NCI-H82 treated with DMSO at 0.1 percent for 48 hours (cell line): ENCODE results near the gene CITED4.
"Not testable (repeated sequence)": the region's sequence is repeated elsewhere in the genome, so short reads cannot be mapped to it uniquely, and the experiment has no call there.

ENCODE experiments used
- DNase-seq: peaks from one replicate; lab custom pipeline; 2025; ENCODE audit not compliant: unreplicated experiment; lab: John Stamatoyannopoulos, UW

The CITED4 gene

DNA sequence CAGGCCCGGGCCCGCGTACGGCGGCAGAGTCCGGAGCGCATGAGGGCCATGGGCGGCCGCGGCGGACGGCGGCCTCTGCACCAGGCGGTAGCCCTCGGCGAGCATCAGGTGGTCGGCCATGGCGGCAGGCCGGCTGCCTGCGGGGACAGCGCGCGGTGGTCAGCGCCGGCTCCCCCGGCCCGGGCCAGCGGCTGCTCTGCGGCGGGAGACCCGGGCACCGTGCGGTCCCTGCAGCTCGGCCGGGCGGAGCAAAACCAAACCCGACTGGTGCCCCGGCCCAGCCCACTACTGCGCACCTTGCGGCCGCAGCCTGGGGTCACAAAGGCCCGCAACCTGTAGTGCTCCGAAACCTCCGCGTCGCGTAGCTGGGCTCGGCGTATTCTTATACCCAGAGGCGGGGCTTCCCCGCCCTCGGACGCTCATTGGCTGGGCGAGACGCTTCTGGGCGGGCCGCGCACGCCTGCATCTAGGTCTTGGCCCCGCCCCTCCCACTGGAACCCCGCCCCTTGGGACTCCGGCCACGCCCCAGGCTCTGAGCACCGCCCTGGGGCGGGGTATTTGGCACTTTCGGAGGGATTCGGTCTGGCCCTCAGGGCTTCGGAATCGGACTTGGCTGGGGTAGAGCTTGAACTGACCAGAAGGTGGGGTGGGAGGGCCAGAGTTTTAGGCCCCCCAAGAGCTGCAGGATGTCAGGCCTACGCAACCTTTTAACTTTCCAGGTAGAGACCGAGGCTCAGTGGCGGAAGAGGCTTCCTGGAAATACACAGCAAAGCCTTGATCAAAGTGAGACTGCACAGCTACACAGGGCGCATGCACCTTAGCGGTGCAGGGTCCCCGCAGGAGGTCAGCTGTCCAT, at the start of gene CITED4:
TSS of gene CITED4 (minus strand) at position 356 of the 856 bp plus-strand sequence. CDS start at position 120, 236 bp downstream.
- DNase-seq, result peak; percentile 87

DNA sequence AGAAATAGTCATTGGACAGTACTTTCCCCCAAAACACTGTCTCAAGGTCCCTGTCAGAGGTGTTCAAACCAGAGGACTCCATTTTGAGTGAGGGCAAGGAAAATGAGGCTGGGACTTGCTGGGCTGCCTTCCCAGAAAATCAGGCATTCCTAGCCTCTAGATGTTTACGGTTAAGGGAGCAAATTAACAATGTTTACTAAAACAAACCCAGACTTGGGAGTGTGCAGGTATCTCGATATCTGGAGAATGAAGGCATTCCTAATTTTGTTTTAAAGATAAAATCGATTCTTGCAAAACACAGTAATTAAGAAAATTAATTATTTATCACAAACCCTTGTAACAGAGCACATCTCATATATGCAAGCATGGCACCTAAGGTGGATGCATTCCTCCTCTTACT, 48.9 kb upstream of the CITED4 start:
- DNase-seq, result no peak

GRCh38 chr1:40909281-40909680, 47.1 kb upstream of the CITED4 start:
- DNase-seq, result no peak

GRCh38 chr1:40908350-40908749, 46.2 kb upstream of the CITED4 start:
- DNase-seq, result no peak

DNA sequence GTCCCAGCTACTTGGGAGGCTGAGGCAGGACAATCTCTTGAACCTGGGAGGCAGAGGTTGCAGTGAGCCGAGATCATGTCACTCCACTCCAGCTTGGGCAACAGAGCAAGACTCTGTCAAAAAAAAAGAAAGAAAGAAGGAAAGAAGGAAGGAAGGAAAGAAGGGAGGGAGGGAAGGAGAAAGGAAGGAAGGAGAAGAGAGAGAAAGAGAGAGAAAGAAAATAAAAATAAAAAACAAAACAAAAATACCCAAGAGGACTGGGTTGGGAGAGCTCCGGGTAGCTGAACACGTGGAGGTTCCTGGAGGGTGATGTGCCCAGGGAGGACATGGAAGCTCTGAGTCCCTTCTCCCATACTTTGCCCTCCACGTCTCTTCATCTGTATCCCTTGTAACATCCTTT, 45.7 kb upstream of the CITED4 start:
- no peak for DNase-seq

DNA sequence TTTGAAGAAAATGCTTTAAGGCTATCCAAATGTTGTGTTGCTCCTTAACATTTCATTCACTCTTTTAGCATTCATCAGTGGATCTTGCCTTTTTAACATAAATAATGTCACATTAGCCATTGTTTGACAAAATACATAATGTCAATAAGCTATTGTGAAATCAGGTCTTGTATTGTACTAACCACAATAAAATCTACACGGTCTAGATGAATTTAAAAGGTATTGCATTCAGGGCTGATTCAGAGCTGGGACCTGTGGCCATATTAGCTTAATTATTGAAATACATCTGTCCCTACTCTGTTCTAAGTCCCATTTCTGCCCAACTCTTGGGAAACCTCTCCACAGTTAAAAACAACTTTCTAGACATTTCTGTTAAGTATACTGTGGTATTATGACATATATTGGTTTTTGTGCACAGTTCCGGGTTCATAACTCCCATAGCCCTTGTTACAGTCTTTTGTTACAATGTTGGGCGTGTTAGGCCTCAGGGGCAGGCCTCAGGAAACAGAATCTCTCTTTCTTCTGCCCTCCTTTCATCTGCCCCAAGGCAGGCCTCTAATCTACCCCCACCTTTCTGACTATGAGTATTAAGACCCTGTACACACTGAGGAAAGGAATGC, 44.7 kb upstream of the CITED4 start:
- DNase-seq, result no peak

GRCh38 chr1:40905061-40905460, 42.9 kb upstream of the CITED4 start:
- no peak for DNase-seq

- DNase-seq, result no peak
Observed at GRCh38 chr1:40903106-40903505, 40.9 kb upstream of the CITED4 start.

- no peak for DNase-seq
Observed at GRCh38 chr1:40901886-40902852, 40.0 kb upstream of the CITED4 start.

DNA sequence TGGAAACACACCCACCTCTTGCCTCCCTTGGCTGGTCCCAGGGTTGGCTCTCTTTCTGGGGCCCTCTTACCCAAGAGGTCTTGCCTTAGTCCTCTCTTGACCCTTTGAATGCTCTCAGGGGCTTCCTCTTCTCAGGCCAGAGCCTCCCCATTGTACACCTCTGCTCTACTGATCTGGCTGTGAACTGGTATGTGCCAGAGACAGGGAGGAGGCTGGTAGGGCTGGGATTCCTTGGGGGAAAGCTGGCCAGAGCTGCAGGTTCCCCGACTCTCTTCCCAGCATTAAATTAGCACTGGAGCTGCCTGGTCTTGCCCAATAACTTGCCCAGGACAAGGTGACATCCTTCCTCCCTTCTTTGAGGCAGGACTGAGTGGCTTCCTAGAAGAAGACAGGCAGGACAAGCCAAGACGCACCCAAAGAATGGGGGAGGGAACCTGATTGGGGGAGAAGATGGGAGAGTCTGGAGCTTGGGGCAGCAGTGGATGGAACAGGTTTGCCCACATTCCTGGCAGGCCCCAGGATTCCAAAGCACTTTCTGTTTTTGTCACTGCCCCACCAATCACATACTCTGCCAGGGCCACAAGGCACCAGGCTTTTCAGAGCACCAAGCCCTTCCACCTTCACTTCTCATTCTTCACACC, 37.2 kb upstream of the CITED4 start:
- DNase-seq, result no peak

GRCh38 chr1:40898431-40898901, 36.3 kb upstream of the CITED4 start:
- DNase-seq, result no peak

DNA sequence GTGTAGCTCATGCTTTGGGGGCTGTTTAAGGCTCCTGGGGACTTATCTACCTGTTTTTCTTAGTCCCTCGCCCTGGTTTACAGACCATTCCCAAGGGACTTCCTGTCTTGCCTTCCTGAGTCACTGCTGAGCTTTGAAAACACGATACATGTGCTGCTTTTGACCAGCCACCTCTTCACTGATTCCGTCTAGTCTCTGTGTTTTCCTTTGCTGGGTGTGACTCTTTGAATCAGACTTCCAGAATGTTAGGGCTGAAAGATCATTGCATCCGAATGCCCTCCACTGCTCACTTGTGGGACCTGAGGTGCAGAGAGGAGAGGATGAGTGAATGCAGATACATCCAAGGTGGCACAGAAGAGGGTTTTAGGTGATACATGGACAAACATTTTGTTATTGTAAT, 35.4 kb upstream of the CITED4 start:
- DNase-seq, result no peak

DNA sequence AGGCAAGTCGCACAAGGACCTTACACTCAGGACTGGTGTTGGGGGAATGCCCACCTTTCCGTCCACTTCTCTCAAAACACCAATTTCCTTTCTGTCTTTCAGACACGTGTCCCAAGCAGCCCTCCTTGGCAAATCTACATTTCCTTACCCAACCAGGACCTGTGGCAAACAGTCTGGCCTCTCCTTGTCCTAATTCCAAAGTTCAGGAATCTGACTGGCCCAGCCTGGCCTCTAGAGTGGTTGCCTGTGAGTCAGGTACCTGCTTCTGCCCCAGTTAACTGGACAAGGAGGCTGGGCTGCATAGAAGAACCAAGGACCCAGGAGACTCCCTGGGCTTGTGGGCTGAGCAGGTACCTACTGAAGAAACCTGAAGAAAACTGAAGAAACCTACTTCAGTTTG, 34.3 kb upstream of the CITED4 start:
- DNase-seq, result no peak

DNA sequence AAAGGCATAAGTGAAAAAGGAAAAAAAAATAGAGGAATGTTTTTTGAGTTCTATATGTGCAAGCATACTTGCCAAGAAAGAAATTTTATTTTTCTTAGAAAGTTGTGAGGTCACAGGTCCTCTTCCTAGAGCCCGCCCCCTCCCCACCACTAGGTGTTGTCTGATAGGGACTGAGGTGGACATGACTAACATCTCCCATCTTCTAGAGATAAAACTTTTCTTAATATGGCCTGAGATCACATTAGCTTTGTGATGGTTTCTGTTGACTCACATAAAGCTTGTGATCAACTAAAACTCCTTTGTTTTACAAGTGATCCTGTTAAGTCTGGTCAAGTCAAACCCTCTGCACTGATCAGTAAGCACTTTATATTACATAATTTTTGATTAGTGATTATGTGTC, 33.4 kb upstream of the CITED4 start:
- no peak for DNase-seq

- not testable (repeated sequence) for DNase-seq
Observed at GRCh38 chr1:40894858-40895257, 32.7 kb upstream of the CITED4 start.

DNA sequence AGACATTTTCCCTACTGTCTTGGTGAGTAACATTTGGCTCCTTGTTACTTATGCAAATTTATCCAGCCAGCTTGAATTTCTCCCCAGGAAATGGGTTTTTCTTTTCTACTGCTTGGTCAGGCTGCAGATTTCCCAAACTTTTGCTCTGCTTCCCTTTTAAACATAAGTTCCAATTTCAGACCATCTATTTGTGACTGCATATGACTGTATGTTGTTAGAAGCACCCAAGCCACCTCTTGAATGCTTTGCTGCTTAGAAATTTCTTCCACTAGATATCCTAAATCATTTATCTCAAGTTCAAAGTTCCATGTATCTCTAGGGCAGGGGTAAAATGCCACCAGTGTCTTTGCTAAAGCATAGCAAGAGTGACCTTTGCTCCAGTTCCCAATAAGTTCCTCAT, 32.3 kb upstream of the CITED4 start:
- DNase-seq, result no peak

- DNase-seq, result no peak
Observed at GRCh38 chr1:40893946-40894345, 31.8 kb upstream of the CITED4 start.

GRCh38 chr1:40892354-40892753, 30.2 kb upstream of the CITED4 start:
- DNase-seq, result no peak

DNA sequence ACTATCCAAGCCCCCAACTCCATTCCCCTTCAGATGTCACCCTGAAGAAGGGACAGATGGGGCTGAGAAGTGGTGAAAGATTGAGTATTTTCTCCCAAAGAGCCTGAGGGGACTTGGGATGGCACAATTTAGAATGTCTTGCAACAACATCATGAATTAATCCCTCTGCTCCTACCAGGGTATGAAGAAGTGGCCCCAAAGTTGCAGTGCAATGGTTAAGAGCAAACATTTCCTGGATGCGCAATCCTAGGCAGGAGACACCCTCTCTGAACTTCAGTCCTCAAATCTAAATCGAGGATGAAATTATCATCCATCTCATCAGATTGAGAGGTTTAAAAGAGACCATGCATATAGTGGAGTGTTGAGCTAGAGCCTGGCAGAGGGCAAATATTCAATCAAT, 28.6 kb upstream of the CITED4 start:
- no peak for DNase-seq

DNA sequence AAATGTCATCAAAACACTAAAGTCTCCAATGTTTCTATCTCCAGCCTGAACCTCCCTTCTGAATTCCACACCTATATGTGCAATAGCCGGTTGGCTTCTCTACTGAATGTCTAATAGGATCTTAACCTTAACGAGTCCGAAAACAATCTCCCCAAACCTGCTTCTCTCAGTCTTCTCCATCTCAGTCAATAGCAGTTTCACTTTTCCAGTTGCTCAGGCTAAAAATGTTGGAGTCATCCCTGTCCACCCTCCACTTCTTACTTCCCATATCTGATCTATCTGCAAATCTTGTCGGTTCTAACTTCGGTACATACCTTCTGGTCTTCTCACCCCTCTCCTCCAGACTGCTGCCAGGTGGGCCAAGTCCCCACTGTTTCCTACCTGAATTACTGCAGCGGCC, 25.5 kb upstream of the CITED4 start:
- no peak for DNase-seq

GRCh38 chr1:40887012-40887378, 24.8 kb upstream of the CITED4 start:
- DNase-seq, result no peak
